ENCODE data around the gene BCR.

The BCR gene

GRCh38 chr22:23277583-23278295 lies 97.4 kb downstream of the BCR start:
- no peak for DNase-seq (ENCODE audit: low read depth)

GRCh38 chr22:23278883-23279675 lies 98.8 kb downstream of the BCR start:
- DNase-seq (ENCODE audit: low read depth): no peak

- DNase-seq (ENCODE audit: low read depth): no peak
Observed at GRCh38 chr22:23279781-23280180, 99.5 kb downstream of the BCR start.

- no peak for DNase-seq (ENCODE audit: low read depth)
Observed at GRCh38 chr22:23280356-23281052, 100.2 kb downstream of the BCR start.

- DNase-seq (ENCODE audit: low read depth): no peak
Observed at GRCh38 chr22:23281053-23281405, 100.7 kb downstream of the BCR start.

GRCh38 chr22:23281406-23282088 lies 101.2 kb downstream of the BCR start:
- DNase-seq (ENCODE audit: low read depth): no peak

GRCh38 chr22:23282089-23282501 lies 101.8 kb downstream of the BCR start:
- DNase-seq (ENCODE audit: low read depth): no peak

- no peak for DNase-seq (ENCODE audit: low read depth)
Observed at GRCh38 chr22:23282516-23282915, 102.2 kb downstream of the BCR start.

GRCh38 chr22:23282986-23283385 lies 102.7 kb downstream of the BCR start:
- no peak for DNase-seq (ENCODE audit: low read depth)

GRCh38 chr22:23283591-23284503 lies 103.5 kb downstream of the BCR start:
- DNase-seq (ENCODE audit: low read depth): no peak

GRCh38 chr22:23284504-23285033 lies 104.3 kb downstream of the BCR start:
- DNase-seq (ENCODE audit: low read depth): no peak

GRCh38 chr22:23285236-23285635 lies 104.9 kb downstream of the BCR start:
- DNase-seq (ENCODE audit: low read depth): no peak

- DNase-seq (ENCODE audit: low read depth): no peak
Observed at GRCh38 chr22:23285734-23286133, 105.4 kb downstream of the BCR start.

- no peak for DNase-seq (ENCODE audit: low read depth)
Observed at GRCh38 chr22:23286296-23286695, 106.0 kb downstream of the BCR start.

GRCh38 chr22:23287136-23288095 lies 107.1 kb downstream of the BCR start:
- no peak for DNase-seq (ENCODE audit: low read depth)

GRCh38 chr22:23288301-23289129 lies 108.2 kb downstream of the BCR start:
- no peak for DNase-seq (ENCODE audit: low read depth)

- DNase-seq (ENCODE audit: low read depth): no peak
Observed at GRCh38 chr22:23289130-23289503, 108.8 kb downstream of the BCR start.

- no peak for DNase-seq (ENCODE audit: low read depth)
Observed at GRCh38 chr22:23289851-23290724, 109.8 kb downstream of the BCR start.
